CD14-positive monocyte (primary cell): Measurements from ENCODE around the gene PLXNA4. TPM values are rescaled to one million over a fixed set of nuclear protein-coding genes. Genes with fewer than 3 reads are reported as not detected.

Source experiments
- DNase-seq, 3 donors: peaks; one replicate each; pipeline ENCODE4 v3.0.0-alpha.2; 2011 to 2022
- H2AFZ ChIP-seq: 2 replicates; pipeline ENCODE4 v1.6.0; 2012; ENCODE audit warnings: mild to moderate bottlenecking, low read depth, low read length, inconsistent platforms; ENCODE audit not compliant: insufficient read depth, poor library complexity, severe bottlenecking
- H3K27ac ChIP-seq, 2 donors: 1 replicate in 1 of 2; 2 replicates in 1 of 2; pipeline ENCODE4 v1.5.1; 2012 to 2013; ENCODE audit warnings: low read length in 2 of 2, control low read depth in 1 of 2, inconsistent platforms in 1 of 2, low read depth in 1 of 2, mild to moderate bottlenecking in 1 of 2
- H3K27me3 ChIP-seq, 2 donors: one replicate each; pipeline versions ENCODE4 v1.6.0 to v1.6.1; 2011 to 2013; ENCODE audit warnings: low read length in 2 of 2; ENCODE audit not compliant: control insufficient read depth in 2 of 2, insufficient read depth in 2 of 2
- H3K36me3 ChIP-seq, 2 donors: replicated peaks in 1 of 2; 1 replicate in 1 of 2; 2 replicates in 1 of 2; pipeline versions ENCODE4 v1.5.1 to v1.6.1; 2012 to 2013; ENCODE audit warnings: low read length in 2 of 2, control low read depth in 1 of 2, inconsistent platforms in 1 of 2, mild to moderate bottlenecking in 1 of 2; ENCODE audit not compliant: insufficient read depth in 2 of 2, control insufficient read depth in 1 of 2
- H3K4me1 ChIP-seq, 2 donors: 1 replicate in 1 of 2; 2 replicates in 1 of 2; pipeline versions ENCODE4 v1.5.1 to v1.6.1; 2012 to 2013; ENCODE audit warnings: low read length in 2 of 2, control low read depth in 1 of 2, inconsistent platforms in 1 of 2, mild to moderate bottlenecking in 1 of 2, moderate library complexity in 1 of 2; ENCODE audit not compliant: insufficient read depth in 2 of 2, control insufficient read depth in 1 of 2
- H3K4me2 ChIP-seq: replicated peaks from 2 replicates; pipeline ENCODE3; 2012; ENCODE audit warnings: low read length, moderate library complexity, mild to moderate bottlenecking; ENCODE audit not compliant: poor library complexity, severe bottlenecking; ENCODE audit errors: extremely low read depth
- H3K4me3 ChIP-seq, 3 experiments: fragments of 200-600 bp in 1 of 3; sonication (generic) in 1 of 3; replicated peaks in 1 of 3; 1 replicate in 2 of 3; 2 replicates in 1 of 3; pipeline ENCODE4 v1.5.1; 2011 to 2013; ENCODE audit warnings: low read length in 3 of 3, mild to moderate bottlenecking in 3 of 3, control low read depth in 2 of 3, low read depth in 2 of 3, inconsistent platforms in 1 of 3, moderate library complexity in 1 of 3
- H3K79me2 ChIP-seq: 2 replicates; pipeline ENCODE4 v1.6.0; 2012; ENCODE audit warnings: mild to moderate bottlenecking, control low read depth, inconsistent platforms, low read length, moderate library complexity; ENCODE audit not compliant: insufficient read depth
- H3K9ac ChIP-seq: 2 replicates; pipeline ENCODE4 v1.6.0; 2017; ENCODE audit warnings: low read length, mild to moderate bottlenecking; ENCODE audit not compliant: insufficient read depth, poor library complexity, severe bottlenecking
- H3K9me3 ChIP-seq, 2 donors: replicated peaks in 1 of 2; 1 replicate in 1 of 2; 2 replicates in 1 of 2; pipeline versions ENCODE4 v1.5.1 to v1.6.1; 2012 to 2013; ENCODE audit warnings: low read length in 2 of 2, control low read depth in 1 of 2; ENCODE audit not compliant: control insufficient read depth in 1 of 2, insufficient read depth in 1 of 2
- H4K20me1 ChIP-seq: 2 replicates; pipeline ENCODE4 v1.6.0; 2012; ENCODE audit warnings: mild to moderate bottlenecking, low read length, control low read depth, moderate library complexity; ENCODE audit not compliant: insufficient read depth
- H3K27ac Mint-ChIP-seq, 7 donors: one replicate each; pipeline ENCODE4 v1.8.0; 2020; ENCODE audit warnings: mild to moderate bottlenecking in 7 of 7, mixed read lengths in 7 of 7, moderate library complexity in 6 of 7, inconsistent platforms in 2 of 7
- H3K27me3 Mint-ChIP-seq, 3 donors: one replicate each; pipeline ENCODE4 v1.8.0; 2021 to 2022; ENCODE audit warnings: low read depth in 3 of 3, mild to moderate bottlenecking in 3 of 3, mixed read lengths in 3 of 3, moderate library complexity in 3 of 3, inconsistent platforms in 1 of 3
- H3K36me3 Mint-ChIP-seq, 2 donors: one replicate each; pipeline ENCODE4 v1.8.0; 2020; ENCODE audit warnings: mixed read lengths in 2 of 2, inconsistent platforms in 1 of 2, mild to moderate bottlenecking in 1 of 2
- H3K4me1 Mint-ChIP-seq: one replicate; pipeline ENCODE4 v1.8.0; 2020; ENCODE audit warnings: mild to moderate bottlenecking, mixed read lengths
- H3K4me3 Mint-ChIP-seq, 2 donors: one replicate each; pipeline ENCODE4 v1.8.0; 2020; ENCODE audit warnings: mild to moderate bottlenecking in 2 of 2, mixed read lengths in 2 of 2, moderate library complexity in 1 of 2
- H3K9me3 Mint-ChIP-seq, 7 donors: one replicate each; pipeline ENCODE4 v1.8.0; 2020 to 2022; ENCODE audit warnings: mixed read lengths in 7 of 7, mild to moderate bottlenecking in 6 of 7, moderate library complexity in 6 of 7, inconsistent platforms in 2 of 7
- CTCF ChIP-seq: fragments of 200-600 bp; IDR thresholded peaks from one replicate; pipeline ENCODE4 v1.8.0; 2022; ENCODE audit warnings: antibody characterized with exemption, mild to moderate bottlenecking
- WGBS: methylation state at CpG from one replicate; pipeline ENCODE4 v1.1.5; 2013; ENCODE audit warnings: missing lambda C conversion rate; ENCODE audit not compliant: insufficient coverage; 5-methylcytosine and 5-hydroxymethylcytosine counted together
- intact Hi-C, 2 donors: fragments of 100-400 bp; cut with micrococcal nuclease; formaldehyde crosslinking; loops; one replicate each; pipeline versions ENCODE4 v1.15.0 to v1.15.1; 2023
- polyA plus RNA-seq, 3 donors: library from polyadenylated mRNA; depleted of rRNA in 1 of 3; unstranded in 2 of 3; stranded (reverse) in 1 of 3; fragments of 300-500 nt in 2 of 3; fragments of >200 nt in 1 of 3; fragmentation: Illumina TruSeq in 2 of 3; gene quantifications; 1 replicate in 2 of 3; 2 replicates in 1 of 3; pipeline ENCODE4 v1.2.3, GENCODE V29; 2012 to 2021

PLXNA4 gene
- polyA plus RNA-seq, 3 donors: not detected

- no peak for DNase-seq
- 100% methylated on average over 1 of the region's 2 CpGs for WGBS
- Histone ChIP-seq H3K27ac (no peak overlapping the region), H2AFZ (no peak overlapping the region), H4K20me1 (no peaks in the 10 kb centered on the region), H3K79me2 (no peaks in the 10 kb centered on the region), H3K27me3 (no peaks in the 10 kb centered on the region), H3K9me3 (no peaks in the 10 kb centered on the region), H3K4me3 (no peak overlapping the region), H3K4me1 (peaks cover 6 to 7% of the 10 kb centered on the region in 2 donors), H3K9ac (no peak overlapping the region), H3K4me2 (no peak overlapping the region), H3K36me3 (no peaks in the 10 kb centered on the region)
- no peak overlapping the region for H3K27ac Mint-ChIP-seq
- peaks cover 11% of the 10 kb centered on the region for H3K4me1 Mint-ChIP-seq
- H3K27me3 Mint-ChIP-seq: peaks cover 1 to 11% (median 3%) of the 10 kb centered on the region in 3 donors
- TF ChIP-seq CTCF: no peak
- intact Hi-C loops: no loop called here
- H3K36me3 Mint-ChIP-seq: no peaks in the 10 kb centered on the region
- H3K9me3 Mint-ChIP-seq: peaks cover 0 to 2% (median 0%) of the 10 kb centered on the region in 7 donors
- no peak overlapping the region for H3K4me3 Mint-ChIP-seq
Observed at GRCh38 chr7:132613737-132614136, 37.5 kb upstream of the PLXNA4 start.

- H3K27me3 Mint-ChIP-seq: peaks cover 1 to 7% (median 3%) of the 10 kb centered on the region in 3 donors
- no CpG with 5 or more reads among the region's 3 CpGs for WGBS
- Histone ChIP-seq H2AFZ (no peak overlapping the region), H4K20me1 (no peaks in the 10 kb centered on the region), H3K9me3 (no peaks in the 10 kb centered on the region), H3K79me2 (no peaks in the 10 kb centered on the region), H3K4me3 (no peak overlapping the region), H3K36me3 (no peaks in the 10 kb centered on the region), H3K4me2 (no peak overlapping the region), H3K27ac (no peak overlapping the region), H3K27me3 (no peaks in the 10 kb centered on the region), H3K4me1 (peaks cover 6 to 7% of the 10 kb centered on the region in 2 donors), H3K9ac (no peak overlapping the region)
- DNase-seq: no peak
- no peak overlapping the region for H3K4me3 Mint-ChIP-seq
- intact Hi-C loops: no loop called here
- H3K4me1 Mint-ChIP-seq: peaks cover 11% of the 10 kb centered on the region
- no peaks in the 10 kb centered on the region for H3K36me3 Mint-ChIP-seq
- H3K9me3 Mint-ChIP-seq: no peaks in the 10 kb centered on the region
- TF ChIP-seq CTCF: no peak
- no peak overlapping the region for H3K27ac Mint-ChIP-seq
Observed at GRCh38 chr7:132610995-132611394, 34.7 kb upstream of the PLXNA4 start.
